GM12878 (cell line): ENCODE results near the gene FAM234B. TPM values are rescaled to one million over a fixed set of nuclear protein-coding genes. Genes with fewer than 3 reads are reported as not detected.

Experiments
- ATAC-seq: fragments of 200-7000 bp; cut with Tn5 transposase; 3 replicates; pipeline ENCODE4 v1.9.1; 2020; ENCODE audit warnings: mild to moderate bottlenecking, moderate library complexity
- BruUV-seq: library from RNA; stranded (reverse); fragments of 400-500 nt; replicated peaks from 2 replicates; lab custom pipeline; 2021; lab: Mats Ljungman, UMichigan
- CTCF ChIA-PET: fragments of 300-600 bp; sonication (Branson Sonifier 250); formaldehyde crosslinking; extraction: SDS; loops from one replicate; lab custom pipeline; 2021; ENCODE audit warnings: inconsistent platforms; lab: Yijun Ruan, JAX
- POLR2A ChIA-PET: fragments of 350-600 bp; formaldehyde crosslinking; extraction: SDS; loops from one replicate; lab custom pipeline; 2021; ENCODE audit warnings: inconsistent platforms; lab: Charles Lee
- RAD21 ChIA-PET: fragments of 300-600 bp; sonication (Branson Sonifier 250); formaldehyde crosslinking; loops from one replicate; lab custom pipeline; 2023; ENCODE audit warnings: antibody characterized with exemption; ENCODE audit not compliant: unreplicated experiment; lab: Charles Lee
- SMC1A ChIA-PET: fragments of 300-600 bp; sonication (Branson Sonifier 250); formaldehyde crosslinking; loops from one replicate; lab custom pipeline; 2023; ENCODE audit not compliant: unreplicated experiment, uncharacterized antibody; lab: Charles Lee
- DNase-seq: peaks from one replicate; pipeline ENCODE4 v3.0.0-alpha.2; 2011; ENCODE audit warnings: low read depth, low spot score
- FAIRE-seq: peaks from 3 replicates; lab custom pipeline; 2011; peaks lifted over from hg19 to GRCh38; lab: Jason Lieb, UNC
- H2AFZ ChIP-seq: 2 replicates; pipeline ENCODE4 v1.6.0; 2011; ENCODE audit warnings: low read depth, low read length, control low read depth; ENCODE audit not compliant: control insufficient read depth
- H3K27ac ChIP-seq: 2 replicates; pipeline ENCODE4 v1.5.1; 2011; ENCODE audit warnings: control low read depth; ENCODE audit not compliant: control insufficient read depth, insufficient read depth
- H3K27me3 ChIP-seq, 2 experiments: replicated peaks in 1 of 2; 2 replicates each; pipeline versions ENCODE4 v1.6.0 to v1.6.1; 2011; ENCODE audit warnings: low read length in 1 of 2; ENCODE audit not compliant: control insufficient read depth in 2 of 2, insufficient read depth in 2 of 2
- H3K36me3 ChIP-seq, 2 experiments: 2 replicates each; pipeline ENCODE4 v1.5.1; 2011; ENCODE audit warnings: low read length in 1 of 2; ENCODE audit not compliant: control insufficient read depth in 2 of 2, insufficient read depth in 2 of 2
- H3K4me1 ChIP-seq: 2 replicates; pipeline ENCODE4 v1.6.1; 2011; ENCODE audit warnings: mild to moderate bottlenecking, low read length, moderate library complexity, mixed read lengths; ENCODE audit not compliant: control insufficient read depth, insufficient read depth
- H3K4me2 ChIP-seq: 2 replicates; pipeline ENCODE4 v1.6.0; 2011; ENCODE audit warnings: control low read depth; ENCODE audit not compliant: control insufficient read depth, insufficient read depth
- H3K4me3 ChIP-seq: fragments of 200-600 bp; sonication (generic); 2 replicates; pipeline ENCODE4 v1.5.1; 2016
- H3K79me2 ChIP-seq: 2 replicates; pipeline ENCODE4 v1.6.0; 2011; ENCODE audit warnings: low read length; ENCODE audit not compliant: control insufficient read depth, insufficient read depth
- H3K9ac ChIP-seq: 2 replicates; pipeline ENCODE4 v1.8.0; 2011; ENCODE audit warnings: low read length, control low read depth, mixed read lengths; ENCODE audit not compliant: control insufficient read depth, insufficient read depth
- H3K9me3 ChIP-seq: replicated peaks from 3 replicates; pipeline ENCODE4 v1.5.1; 2011; ENCODE audit warnings: mild to moderate bottlenecking, low read length; ENCODE audit not compliant: control insufficient read depth, insufficient read depth
- H4K20me1 ChIP-seq: 2 replicates; pipeline ENCODE4 v1.6.0; 2011; ENCODE audit not compliant: control insufficient read depth, insufficient read depth
- IKZF2 ChIP-seq, 2 experiments: fragments of 450-650 bp; IDR thresholded peaks; 2 replicates each; pipeline ENCODE4 v1.6.1; 2017; ENCODE audit warnings: mild to moderate bottlenecking in 2 of 2, moderate library complexity in 2 of 2
- MEF2A ChIP-seq: IDR thresholded peaks from 2 replicates; pipeline ENCODE4 v1.6.1; 2011; ENCODE audit warnings: low read depth, mild to moderate bottlenecking, low read length, moderate library complexity; ENCODE audit not compliant: insufficient read depth
- SPI1 ChIP-seq: IDR thresholded peaks from 2 replicates; pipeline ENCODE4 v1.6.1; 2011; ENCODE audit warnings: low read depth, mild to moderate bottlenecking, low read length, moderate library complexity, borderline replicate concordance; ENCODE audit not compliant: insufficient read depth
- WGBS: methylation state at CpG from one replicate; pipeline ENCODE4 v1.1.6; 2016; ENCODE audit warnings: low lambda C conversion rate; ENCODE audit not compliant: insufficient replicate concordance, insufficient coverage; ENCODE audit errors: missing lambda C conversion rate; 5-methylcytosine and 5-hydroxymethylcytosine counted together
- in situ Hi-C: fragments of 300-500 bp; cut with MboI; formaldehyde crosslinking; loops from 9 replicates; pipeline ENCODE4 v1.14.3; 2018; ENCODE audit warnings: mixed read lengths
- intact Hi-C: fragments of 100-400 bp; cut with micrococcal nuclease; formaldehyde crosslinking; loops from one replicate; pipeline ENCODE4 v1.14.2; 2022; ENCODE audit not compliant: unreplicated experiment
- polyA plus RNA-seq, 11 experiments: library from polyadenylated mRNA; depleted of rRNA in 4 of 11; unstranded in 6 of 11; stranded (reverse) in 5 of 11; fragments of >200 nt; fragmentation: Nextera tagmentation in 4 of 11; fragmentation: Illumina TruSeq in 1 of 11; extraction: Ambion mirVana in 4 of 11; extraction: Trizol in 1 of 11; gene quantifications; 1 replicate in 1 of 11; 2 replicates in 10 of 11; pipeline versions ENCODE4 v1.2.1 to v1.2.3, GENCODE V29; 2011 to 2016; ENCODE audit warnings: inconsistent platforms in 2 of 11, missing spikeins in 2 of 11, low read depth in 1 of 11
- total RNA-seq, 4 experiments: library from RNA; depleted of rRNA in 3 of 4; stranded (reverse); fragments of >200 nt in 3 of 4; fragmentation: Illumina TruSeq in 1 of 4; extraction: Trizol in 1 of 4; gene quantifications; 2 replicates each; pipeline versions ENCODE4 v1.2.1 to v1.2.3, GENCODE V29; 2013 to 2021
- TF ChIP-seq, protein P1 (sequence below): fragments of 450-650 bp; IDR thresholded peaks from 2 replicates; pipeline ENCODE4 v1.6.1; 2016; ENCODE audit warnings: mild to moderate bottlenecking

FAM234B gene
- total and polyA plus RNA-seq, 10 of the 15 experiments (the other 5 are each of a cell fraction or from before 2014, with no cell fraction given): 0.09 to 2.8 (median 0.18) TPM

DNA sequence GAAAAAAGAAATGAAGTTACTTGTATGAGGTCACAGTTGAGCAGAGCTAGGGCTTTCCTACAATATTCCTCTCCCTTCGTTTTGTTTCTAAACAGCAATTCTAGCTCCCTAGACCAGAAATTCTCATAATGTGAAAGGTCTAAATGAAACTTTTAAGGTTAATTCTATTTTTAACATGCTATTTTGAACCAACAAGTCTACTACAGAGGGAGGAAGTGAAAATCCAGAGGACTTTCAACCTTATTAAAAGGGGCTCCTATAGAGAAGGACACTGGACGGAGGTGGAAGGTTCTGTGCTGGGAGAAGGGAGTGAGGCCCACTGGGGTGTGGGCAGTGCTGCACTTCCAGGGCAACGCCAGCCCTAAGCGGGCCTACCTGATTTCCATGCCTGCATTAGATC lies 45.9 kb downstream of the FAM234B start:
- Histone ChIP-seq H3K79me2 (no peaks in the 10 kb centered on the region), H3K9me3 (no peaks in the 10 kb centered on the region; the same call in 2 of the 3 replicates), H2AFZ (no peak overlapping the region), H3K9ac (no peak overlapping the region), H3K4me3 (no peak overlapping the region), H3K4me2 (peak overlapping the region; percentile 41; the same call in 1 of the 2 replicates), H3K27ac (no peak overlapping the region), H4K20me1 (no peaks in the 10 kb centered on the region), H3K27me3 (no peaks in the 10 kb centered on the region; a peak in 1 of 4 replicates), H3K4me1 (peaks cover 22% of the 10 kb centered on the region)
- WGBS: 48% methylated on average over 4 of the region's 4 CpGs
- no TSS peak for BruUV-seq
- POLR2A ChIA-PET: no interaction called here
- CTCF ChIA-PET: interaction anchor here (1.2 kb wide), 1 partner anchor 174 kb away, joined by 3 read pairs; no protein-coding TSS in a partner anchor
- ATAC-seq (no peak; the same call in 2 of the 3 replicates), FAIRE-seq (no peak), DNase-seq (no peak)
- RAD21 ChIA-PET: interaction anchor here (0.6 kb wide), 1 partner anchor 806 kb away, joined by 3 read pairs; no protein-coding TSS in a partner anchor
- in situ Hi-C loops (no loop called here), intact Hi-C loops (no loop called here)
- TF ChIP-seq, protein P1, sequence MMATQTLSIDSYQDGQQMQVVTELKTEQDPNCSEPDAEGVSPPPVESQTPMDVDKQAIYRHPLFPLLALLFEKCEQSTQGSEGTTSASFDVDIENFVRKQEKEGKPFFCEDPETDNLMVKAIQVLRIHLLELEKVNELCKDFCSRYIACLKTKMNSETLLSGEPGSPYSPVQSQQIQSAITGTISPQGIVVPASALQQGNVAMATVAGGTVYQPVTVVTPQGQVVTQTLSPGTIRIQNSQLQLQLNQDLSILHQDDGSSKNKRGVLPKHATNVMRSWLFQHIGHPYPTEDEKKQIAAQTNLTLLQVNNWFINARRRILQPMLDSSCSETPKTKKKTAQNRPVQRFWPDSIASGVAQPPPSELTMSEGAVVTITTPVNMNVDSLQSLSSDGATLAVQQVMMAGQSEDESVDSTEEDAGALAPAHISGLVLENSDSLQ: no peak
- TF ChIP-seq MEF2A: peak; percentile 87
- peak; percentile 84 for TF ChIP-seq SPI1
- TF ChIP-seq, all 136 proteins: peak for 2
- SMC1A ChIA-PET: interaction anchor here (0.5 kb wide), 1 partner anchor 939 kb away, joined by 4 read pairs; no protein-coding TSS in a partner anchor
- H3K36me3 ChIP-seq: no peaks in the 10 kb centered on the region

DNA sequence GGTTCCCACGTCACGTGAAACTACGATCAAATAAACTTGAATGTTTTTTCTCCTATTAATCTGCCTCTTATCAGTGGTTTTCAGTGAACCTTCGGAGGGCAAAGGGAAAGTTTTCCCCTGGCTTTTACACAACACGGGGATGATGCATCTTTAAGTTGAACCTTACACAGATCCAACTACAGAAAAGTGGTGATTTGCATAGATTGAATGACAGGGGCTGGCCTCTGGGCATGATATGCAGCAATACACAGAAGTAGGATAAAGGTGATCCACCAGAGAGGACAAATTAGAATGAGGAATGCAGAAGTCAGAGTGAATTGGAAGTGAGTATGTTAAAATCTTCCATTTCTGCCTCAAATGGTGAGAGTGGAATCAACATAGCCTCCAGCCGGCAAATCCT lies 47.7 kb downstream of the FAM234B start:
- Histone ChIP-seq H3K36me3 (no peaks in the 10 kb centered on the region), H3K9ac (no peak overlapping the region), H3K27me3 (no peaks in the 10 kb centered on the region), H4K20me1 (no peaks in the 10 kb centered on the region), H2AFZ (no peak overlapping the region), H3K4me1 (peaks cover 22% of the 10 kb centered on the region), H3K4me3 (no peak overlapping the region), H3K9me3 (no peaks in the 10 kb centered on the region; the same call in 2 of the 3 replicates), H3K27ac (no peak overlapping the region), H3K79me2 (no peaks in the 10 kb centered on the region), H3K4me2 (no peak overlapping the region)
- ChIA-PET SMC1A (no interaction called here), RAD21 (no interaction called here), POLR2A (no interaction called here), CTCF (no interaction called here)
- no peak for ATAC-seq
- intact Hi-C loops: no loop called here
- 68% methylated on average over 6 of the region's 6 CpGs for WGBS
- FAIRE-seq: no peak
- no peak for TF ChIP-seq IKZF2 (IDR thresholded peaks at IDR 0.05)
- BruUV-seq: no TSS peak
- no peak for DNase-seq
- in situ Hi-C loops: no loop called here
